ENCODE measurements around the gene MAGI2.

MAGI2 gene

DNA sequence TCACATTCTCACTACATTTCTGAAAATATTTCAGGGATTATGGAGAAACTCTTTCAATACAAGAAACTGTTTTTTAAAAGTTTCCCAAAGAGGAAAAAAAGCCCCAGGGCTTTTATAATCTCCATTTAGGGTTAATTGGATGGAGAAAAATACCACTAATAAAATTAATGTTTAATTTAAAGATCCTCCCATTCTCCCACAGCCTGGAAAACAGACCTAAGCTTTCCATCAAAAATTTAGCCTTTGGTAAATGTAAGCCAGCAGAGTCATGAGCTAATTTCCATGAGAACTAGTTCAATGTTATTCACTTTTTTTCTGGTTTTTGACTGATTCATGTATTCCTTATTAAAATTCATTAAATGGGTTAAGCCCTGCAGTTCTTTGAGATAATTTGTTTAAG, 1246.2 kb downstream of the MAGI2 start:
- no peak overlapping the region for H3K4me3 ChIP-seq (ENCODE audit: low read depth, low read length)
- TF ChIP-seq, protein P1, sequence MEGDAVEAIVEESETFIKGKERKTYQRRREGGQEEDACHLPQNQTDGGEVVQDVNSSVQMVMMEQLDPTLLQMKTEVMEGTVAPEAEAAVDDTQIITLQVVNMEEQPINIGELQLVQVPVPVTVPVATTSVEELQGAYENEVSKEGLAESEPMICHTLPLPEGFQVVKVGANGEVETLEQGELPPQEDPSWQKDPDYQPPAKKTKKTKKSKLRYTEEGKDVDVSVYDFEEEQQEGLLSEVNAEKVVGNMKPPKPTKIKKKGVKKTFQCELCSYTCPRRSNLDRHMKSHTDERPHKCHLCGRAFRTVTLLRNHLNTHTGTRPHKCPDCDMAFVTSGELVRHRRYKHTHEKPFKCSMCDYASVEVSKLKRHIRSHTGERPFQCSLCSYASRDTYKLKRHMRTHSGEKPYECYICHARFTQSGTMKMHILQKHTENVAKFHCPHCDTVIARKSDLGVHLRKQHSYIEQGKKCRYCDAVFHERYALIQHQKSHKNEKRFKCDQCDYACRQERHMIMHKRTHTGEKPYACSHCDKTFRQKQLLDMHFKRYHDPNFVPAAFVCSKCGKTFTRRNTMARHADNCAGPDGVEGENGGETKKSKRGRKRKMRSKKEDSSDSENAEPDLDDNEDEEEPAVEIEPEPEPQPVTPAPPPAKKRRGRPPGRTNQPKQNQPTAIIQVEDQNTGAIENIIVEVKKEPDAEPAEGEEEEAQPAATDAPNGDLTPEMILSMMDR (IDR thresholded peaks at IDR 0.05; ENCODE audit: low read depth, low read length, missing control alignments) = no peak
- no peak for DNase-seq (ENCODE audit: low read depth)
- in situ Hi-C loops (cut with HindIII; ENCODE audit: low sequenced_read_pairs) = no loop called here

DNA sequence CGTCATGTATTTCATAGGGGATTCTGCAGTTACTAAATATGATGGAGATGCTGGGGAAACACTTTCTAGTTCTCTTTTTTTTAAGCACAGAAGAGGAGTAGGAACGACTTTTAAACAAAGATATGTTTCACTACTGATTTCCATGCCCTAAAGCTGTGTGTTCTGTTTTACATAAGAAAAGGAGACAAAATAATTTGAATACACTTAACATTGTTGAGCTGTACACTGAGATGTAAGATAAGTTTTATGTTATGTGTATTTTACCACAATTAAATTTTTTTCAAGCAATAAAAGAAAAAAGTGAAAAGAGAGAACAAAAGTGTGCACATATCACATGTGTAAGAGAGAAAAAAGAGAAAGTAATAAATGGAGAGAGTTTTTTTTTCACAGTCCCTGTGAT, 1246.7 kb downstream of the MAGI2 start:
- no peak overlapping the region for H3K4me3 ChIP-seq (ENCODE audit: low read depth, low read length)
- no peak for DNase-seq (ENCODE audit: low read depth)
- TF ChIP-seq, protein P1 (IDR thresholded peaks at IDR 0.05; ENCODE audit: low read depth, low read length, missing control alignments) = no peak
- in situ Hi-C loops (cut with HindIII; ENCODE audit: low sequenced_read_pairs) = no loop called here

DNA sequence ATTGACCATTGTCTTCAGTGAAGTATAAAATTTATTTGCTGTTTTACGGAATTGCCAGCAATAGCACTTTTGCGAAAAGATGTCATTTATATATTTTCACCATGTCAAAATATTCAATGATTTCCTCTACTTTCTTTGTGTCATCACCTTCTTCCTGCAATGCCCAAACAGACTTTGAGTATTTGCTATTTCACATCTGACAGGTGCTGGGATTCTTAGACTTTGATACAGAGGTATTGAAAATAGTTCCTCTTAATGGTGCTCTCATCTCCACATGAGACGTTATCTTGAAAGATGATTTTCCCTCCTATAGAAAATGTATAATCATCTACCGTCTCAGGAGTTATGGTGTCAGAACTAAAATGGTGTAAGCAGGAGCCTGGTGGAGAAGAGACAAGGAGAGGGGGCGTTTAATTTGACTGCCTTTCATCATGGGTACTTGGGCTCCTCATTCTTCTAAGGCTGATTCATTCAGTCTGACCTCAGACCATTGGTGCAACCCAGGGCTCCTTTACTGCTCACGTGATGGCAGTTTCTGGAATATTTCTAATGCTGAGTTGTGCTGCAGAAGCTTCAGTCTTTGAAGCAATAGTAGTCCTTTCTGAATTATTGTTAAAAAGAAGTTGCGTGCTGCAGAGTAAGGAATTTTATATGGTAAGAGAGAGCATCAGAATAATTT, 1250.3 kb downstream of the MAGI2 start:
- in situ Hi-C loops (cut with HindIII; ENCODE audit: low sequenced_read_pairs) = no loop called here
- no peak overlapping the region for H3K4me3 ChIP-seq (ENCODE audit: low read depth, low read length)
- no peak for DNase-seq (ENCODE audit: low read depth)
- TF ChIP-seq, protein P1 (IDR thresholded peaks at IDR 0.05; ENCODE audit: low read depth, low read length, missing control alignments) = no peak

DNA sequence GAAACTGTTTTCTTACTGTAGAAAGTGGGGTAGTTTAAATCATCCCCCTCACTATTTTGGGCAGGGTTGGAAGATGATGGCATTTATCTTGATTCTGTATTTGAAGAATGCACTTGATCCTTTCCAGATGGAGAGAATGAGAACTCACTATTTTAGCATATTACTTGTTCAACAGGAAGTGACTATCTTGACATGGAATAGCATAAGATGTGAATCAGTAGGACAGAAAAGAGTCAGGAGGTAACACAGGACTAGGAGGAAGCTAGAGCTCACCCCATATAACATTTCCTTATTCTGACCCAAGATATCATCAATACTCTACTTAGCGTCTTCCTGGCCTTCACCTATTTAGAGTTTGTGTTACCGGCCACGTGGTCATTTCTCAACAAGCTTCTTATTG, 1254.7 kb downstream of the MAGI2 start:
- no peak overlapping the region for H3K4me3 ChIP-seq (ENCODE audit: low read depth, low read length)
- TF ChIP-seq, protein P1 (IDR thresholded peaks at IDR 0.05; ENCODE audit: low read depth, low read length, missing control alignments) = no peak
- in situ Hi-C loops (cut with HindIII; ENCODE audit: low sequenced_read_pairs) = no loop called here
- no peak for DNase-seq (ENCODE audit: low read depth)

DNA sequence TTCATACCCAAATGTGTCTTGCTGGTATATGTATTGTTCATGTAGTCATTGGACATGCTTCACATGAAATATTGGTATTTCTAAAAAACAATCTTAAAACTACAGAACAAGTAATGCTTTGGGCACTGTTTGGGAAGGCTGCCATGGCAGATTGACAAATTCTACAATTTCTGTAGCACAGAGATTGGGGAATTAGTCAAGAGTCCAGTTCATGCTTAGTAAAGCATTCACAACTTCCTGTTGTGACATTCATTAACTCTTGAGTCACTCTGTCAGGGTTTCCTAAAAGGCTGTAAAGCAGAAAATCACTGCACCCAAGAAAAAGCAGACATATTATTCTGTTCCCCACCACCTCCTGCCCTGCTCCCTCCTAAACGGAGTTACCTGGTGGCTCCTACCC, 1256.0 kb downstream of the MAGI2 start:
- TF ChIP-seq, protein P1 (IDR thresholded peaks at IDR 0.05; ENCODE audit: low read depth, low read length, missing control alignments) = no peak
- DNase-seq (ENCODE audit: low read depth) = no peak
- no peak overlapping the region for H3K4me3 ChIP-seq (ENCODE audit: low read depth, low read length)
- in situ Hi-C loops (cut with HindIII; ENCODE audit: low sequenced_read_pairs) = no loop called here

DNA sequence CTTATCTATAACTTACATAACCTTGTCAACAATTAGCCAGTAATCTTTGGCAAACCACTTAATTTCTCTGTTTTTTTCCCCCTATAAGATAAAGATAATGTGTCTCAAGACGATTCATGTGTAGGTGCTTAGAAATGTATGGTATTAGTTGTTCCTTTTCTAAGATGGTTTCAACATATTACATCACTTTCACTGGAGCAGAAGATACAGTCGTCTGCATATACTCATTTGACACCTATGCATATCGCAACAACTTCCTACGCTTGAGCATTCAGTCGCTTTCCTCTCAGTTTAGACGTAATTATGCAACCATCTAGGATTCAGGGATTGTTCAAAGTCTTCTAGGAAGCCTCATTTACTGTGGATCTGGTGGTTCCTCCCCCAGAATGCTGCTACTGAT, 1258.2 kb downstream of the MAGI2 start:
- TF ChIP-seq, protein P1 (IDR thresholded peaks at IDR 0.05; ENCODE audit: low read depth, low read length, missing control alignments) = no peak
- in situ Hi-C loops (cut with HindIII; ENCODE audit: low sequenced_read_pairs) = no loop called here
- no peak overlapping the region for H3K4me3 ChIP-seq (ENCODE audit: low read depth, low read length)
- DNase-seq (ENCODE audit: low read depth) = no peak

Measured in astrocyte of the cerebellum (primary cell).